K562 (cell line): ENCODE data around the gene LRCH1.

Experiments used
- CTCF ChIP-seq, 3 experiments: IDR thresholded peaks in 2 of 3; conservative IDR thresholded peaks in 1 of 3; 2 replicates each; pipeline ENCODE4 v1.5.1; 2011 to 2012; ENCODE audit warnings: low read length in 3 of 3, mild to moderate bottlenecking in 3 of 3, control low read depth in 2 of 3, improper control_type of control experiment in 1 of 3, inconsistent platforms in 1 of 3, low read depth in 1 of 3, mixed read lengths in 1 of 3, moderate library complexity in 1 of 3; ENCODE audit not compliant: insufficient read depth in 2 of 3
- HDAC6 ChIP-seq: IDR thresholded peaks from 2 replicates; pipeline ENCODE4 v1.6.1; 2012; ENCODE audit warnings: low read depth, mild to moderate bottlenecking, control low read depth, inconsistent platforms, low read length, moderate library complexity
- MAZ ChIP-seq, 2 experiments: fragments of 450-650 bp in 1 of 2; sonication (generic) in 1 of 2; formaldehyde crosslinking; IDR thresholded peaks in 1 of 2; conservative IDR thresholded peaks in 1 of 2; 2 replicates each; pipeline versions ENCODE4 v1.4.0 to v1.5.0; 2020; ENCODE audit warnings: mild to moderate bottlenecking in 1 of 2, missing genetic modification reagents in 1 of 2
- PATZ1 ChIP-seq: fragments of 250-450 bp; sonication (Bioruptor Pico); IDR thresholded peaks from 2 replicates; pipeline ENCODE4 v1.5.0; 2020; ENCODE audit warnings: mild to moderate bottlenecking, borderline replicate concordance
- PTRF ChIP-seq: fragments of 450-650 bp; IDR thresholded peaks from 2 replicates; pipeline ENCODE4 v1.6.1; 2016; ENCODE audit warnings: mild to moderate bottlenecking, missing genetic modification characterization, missing compliant biosample characterization
- TAF1 ChIP-seq: IDR thresholded peaks from 2 replicates; pipeline ENCODE4 v1.6.1; 2011; ENCODE audit warnings: mild to moderate bottlenecking, low read length, moderate library complexity; ENCODE audit not compliant: insufficient read depth, control insufficient read depth, severe bottlenecking; ENCODE audit errors: extremely low read depth
- TEAD4 ChIP-seq, 2 experiments: sonication (generic) in 1 of 2; formaldehyde crosslinking in 1 of 2; IDR thresholded peaks; 2 replicates each; pipeline versions ENCODE4 v1.6.1 to v1.8.0; 2012 to 2022; ENCODE audit warnings: borderline replicate concordance in 1 of 2, inconsistent platforms in 1 of 2, low read length in 1 of 2, mild to moderate bottlenecking in 1 of 2, missing genetic modification reagents in 1 of 2
- ZBTB43 ChIP-seq: sonication (generic); formaldehyde crosslinking; IDR thresholded peaks from 2 replicates; pipeline ENCODE4 v1.8.0; 2023; ENCODE audit warnings: mild to moderate bottlenecking, missing genetic modification reagents
- ZBTB49 ChIP-seq: sonication (generic); formaldehyde crosslinking; IDR thresholded peaks from 2 replicates; pipeline ENCODE4 v1.8.0; 2022; ENCODE audit warnings: missing genetic modification reagents, mild to moderate bottlenecking, borderline replicate concordance
- ZNF24 ChIP-seq: fragments of 450-650 bp; IDR thresholded peaks from 2 replicates; pipeline ENCODE4 v1.6.1; 2016
- ZNF324 ChIP-seq: fragments of 250-450 bp; sonication (Bioruptor Pico); IDR thresholded peaks from 2 replicates; pipeline ENCODE4 v1.4.0; 2020; ENCODE audit warnings: mild to moderate bottlenecking

- TF ChIP-seq PATZ1: no peak
- TF ChIP-seq CTCF (IDR thresholded peaks at IDR 0.05 in 2 of 3, conservative IDR thresholded peaks at IDR 0.05 in 1 of 3; ENCODE audit: insufficient read depth in 2 of 3, low read depth in 1 of 3, low read length in 3 of 3): no peak
- no peak for TF ChIP-seq MAZ (CRISPR knock-in tag; conservative IDR thresholded peaks at IDR 0.05 in 1 of 2, IDR thresholded peaks at IDR 0.05 in 1 of 2)
- TF ChIP-seq PTRF (tag): no peak
- no peak for TF ChIP-seq HDAC6
- no peak for TF ChIP-seq ZNF324
- no peak for TF ChIP-seq TAF1
- TF ChIP-seq ZBTB49 (CRISPR knock-in tag): no peak
- TF ChIP-seq ZNF24: no peak
- no peak for TF ChIP-seq TEAD4 (IDR thresholded peaks at IDR 0.05; ENCODE audit: low read length)
- TF ChIP-seq TEAD4 (CRISPR knock-in tag; IDR thresholded peaks at IDR 0.05; ENCODE audit: borderline replicate concordance): no peak
- TF ChIP-seq ZBTB43 (CRISPR knock-in tag): no peak
Measured at GRCh38 chr13:46668931-46669525, 116.1 kb downstream of the LRCH1 start.
